ENCODE measurements around the gene NFKBIL1.

The NFKBIL1 gene

GRCh38 chr6:31580807-31581433, 33.5 kb downstream of the NFKBIL1 start:
- H3K27me3 ChIP-seq (ENCODE audit: control insufficient read depth in 2 of 2, insufficient read depth in 2 of 2, low read length in 2 of 2): peaks cover 7 to 14% of the 10 kb centered on the region in 2 donors
- H3K27ac ChIP-seq (ENCODE audit: low read depth in 2 of 2, low read length in 2 of 2): peak overlapping the region; percentile 73 to 79
- H3K36me3 ChIP-seq (ENCODE audit: control insufficient read depth in 2 of 2, insufficient read depth in 2 of 2, low read length in 2 of 2): no peaks in the 10 kb centered on the region
- peak overlapping the region; percentile 78 to 89 for H3K9ac ChIP-seq (ENCODE audit: low read depth in 1 of 2, low read length in 2 of 2)
- H3K4me1 ChIP-seq (ENCODE audit: control insufficient read depth in 2 of 2, insufficient read depth in 2 of 2, low read length in 2 of 2): peaks cover 9 to 13% of the 10 kb centered on the region in 2 donors
- no peaks in the 10 kb centered on the region for H3K9me3 ChIP-seq (ENCODE audit: control insufficient read depth in 2 of 2, low read length in 2 of 2)
- peak overlapping the region; percentile 83 to 93 for H3K4me3 ChIP-seq (ENCODE audit: low read length in 2 of 2)

GRCh38 chr6:31581434-31582229, 34.2 kb downstream of the NFKBIL1 start:
- H3K9ac ChIP-seq (ENCODE audit: low read depth in 1 of 2, low read length in 2 of 2): peak overlapping the region; percentile 78 to 89
- H3K4me1 ChIP-seq (ENCODE audit: control insufficient read depth in 2 of 2, insufficient read depth in 2 of 2, low read length in 2 of 2): peaks cover 9 to 13% of the 10 kb centered on the region in 2 donors
- H3K27ac ChIP-seq (ENCODE audit: low read depth in 2 of 2, low read length in 2 of 2): peak overlapping the region; percentile 73 to 79

GRCh38 chr6:31582230-31582643, 34.8 kb downstream of the NFKBIL1 start, which contains the start of gene LTB:
Gene LTB, minus strand, starts transcription at chr6:31582424. Its CDS starts 7 bp downstream, at chr6:31582417.
- Histone ChIP-seq H3K27me3 (ENCODE audit: control insufficient read depth in 2 of 2, insufficient read depth in 2 of 2, low read length in 2 of 2) (peaks cover 7 to 14% of the 10 kb centered on the region in 2 donors), H3K4me1 (ENCODE audit: control insufficient read depth in 2 of 2, insufficient read depth in 2 of 2, low read length in 2 of 2) (peaks cover 9 to 14% of the 10 kb centered on the region in 2 donors), H3K27ac (ENCODE audit: low read depth in 2 of 2, low read length in 2 of 2) (peak within 1 kb of the TSS; percentile 73 to 79), H3K9ac (ENCODE audit: low read depth in 1 of 2, low read length in 2 of 2) (peak within 1 kb of the TSS; percentile 78 to 89), H3K4me3 (ENCODE audit: low read length in 2 of 2) (peak within 1 kb of the TSS; percentile 83 to 93), H3K9me3 (ENCODE audit: control insufficient read depth in 2 of 2, low read length in 2 of 2) (no peaks in the 10 kb centered on the region), H3K36me3 (ENCODE audit: control insufficient read depth in 2 of 2, insufficient read depth in 2 of 2, low read length in 2 of 2) (no peaks in the 10 kb centered on the region)

More at GRCh38 chr6:31581434-31582229, 34.2 kb downstream of the NFKBIL1 start:
- Histone ChIP-seq H3K27me3 (ENCODE audit: control insufficient read depth in 2 of 2, insufficient read depth in 2 of 2, low read length in 2 of 2) (peaks cover 7 to 14% of the 10 kb centered on the region in 2 donors), H3K36me3 (ENCODE audit: control insufficient read depth in 2 of 2, insufficient read depth in 2 of 2, low read length in 2 of 2) (no peaks in the 10 kb centered on the region), H3K4me3 (ENCODE audit: low read length in 2 of 2) (peak overlapping the region; percentile 83 to 93), H3K9me3 (ENCODE audit: control insufficient read depth in 2 of 2, low read length in 2 of 2) (no peaks in the 10 kb centered on the region)

- H3K36me3 ChIP-seq (ENCODE audit: control insufficient read depth in 2 of 2, insufficient read depth in 2 of 2, low read length in 2 of 2): no peaks in the 10 kb centered on the region
- no peak overlapping the region for H3K9ac ChIP-seq (ENCODE audit: low read depth in 1 of 2, low read length in 2 of 2)
- H3K27ac ChIP-seq (ENCODE audit: low read depth in 2 of 2, low read length in 2 of 2): peak overlapping the region; percentile 6 to 72
- peaks cover 2 to 14% of the 10 kb centered on the region in 2 donors for H3K27me3 ChIP-seq (ENCODE audit: control insufficient read depth in 2 of 2, insufficient read depth in 2 of 2, low read length in 2 of 2)
- no peak overlapping the region for H3K4me3 ChIP-seq (ENCODE audit: low read length in 2 of 2)
- peaks cover 8 to 12% of the 10 kb centered on the region in 2 donors for H3K4me1 ChIP-seq (ENCODE audit: control insufficient read depth in 2 of 2, insufficient read depth in 2 of 2, low read length in 2 of 2)
- no peaks in the 10 kb centered on the region for H3K9me3 ChIP-seq (ENCODE audit: control insufficient read depth in 2 of 2, low read length in 2 of 2)
Observed at GRCh38 chr6:31585491-31585890, 38.1 kb downstream of the NFKBIL1 start.

GRCh38 chr6:31586008-31586407, 38.6 kb downstream of the NFKBIL1 start, which contains the start of gene LST1:
Gene LST1, plus strand, starts transcription at chr6:31586277. Its CDS starts 1,023 bp downstream, at chr6:31587300.
- H3K9me3 ChIP-seq (ENCODE audit: control insufficient read depth in 2 of 2, low read length in 2 of 2): no peaks in the 10 kb centered on the region
- no peak within 1 kb of the TSS for H3K9ac ChIP-seq (ENCODE audit: low read depth in 1 of 2, low read length in 2 of 2)
- H3K27ac ChIP-seq (ENCODE audit: low read depth in 2 of 2, low read length in 2 of 2): peak within 1 kb of the TSS; percentile 21 to 72
- H3K36me3 ChIP-seq (ENCODE audit: control insufficient read depth in 2 of 2, insufficient read depth in 2 of 2, low read length in 2 of 2): no peaks in the 10 kb centered on the region
- peak within 1 kb of the TSS; percentile 13 to 55 for H3K4me3 ChIP-seq (ENCODE audit: low read length in 2 of 2)
- H3K27me3 ChIP-seq (ENCODE audit: control insufficient read depth in 2 of 2, insufficient read depth in 2 of 2, low read length in 2 of 2): peaks cover 2 to 13% of the 10 kb centered on the region in 2 donors
- H3K4me1 ChIP-seq (ENCODE audit: control insufficient read depth in 2 of 2, insufficient read depth in 2 of 2, low read length in 2 of 2): peaks cover 4 to 10% of the 10 kb centered on the region in 2 donors

GRCh38 chr6:31586599-31587281, 39.3 kb downstream of the NFKBIL1 start:
- Histone ChIP-seq H3K4me3 (ENCODE audit: low read length in 2 of 2) (peak overlapping the region; percentile 13 to 55), H3K4me1 (ENCODE audit: control insufficient read depth in 2 of 2, insufficient read depth in 2 of 2, low read length in 2 of 2) (peaks cover 0 to 10% of the 10 kb centered on the region in 2 donors)

GRCh38 chr6:31587791-31588777, 40.7 kb downstream of the NFKBIL1 start:
- H3K27me3 ChIP-seq (ENCODE audit: control insufficient read depth in 2 of 2, insufficient read depth in 2 of 2, low read length in 2 of 2): no peaks in the 10 kb centered on the region
- H3K4me1 ChIP-seq (ENCODE audit: control insufficient read depth in 2 of 2, insufficient read depth in 2 of 2, low read length in 2 of 2): peaks cover 2 to 7% of the 10 kb centered on the region in 2 donors
- H3K36me3 ChIP-seq (ENCODE audit: control insufficient read depth in 2 of 2, insufficient read depth in 2 of 2, low read length in 2 of 2): no peaks in the 10 kb centered on the region
- H3K27ac ChIP-seq (ENCODE audit: low read depth in 2 of 2, low read length in 2 of 2): peak overlapping the region in 1 of 2 donors; percentile 72
- H3K9ac ChIP-seq (ENCODE audit: low read depth in 1 of 2, low read length in 2 of 2): no peak overlapping the region
- H3K9me3 ChIP-seq (ENCODE audit: control insufficient read depth in 2 of 2, low read length in 2 of 2): no peaks in the 10 kb centered on the region
- H3K4me3 ChIP-seq (ENCODE audit: low read length in 2 of 2): peak overlapping the region in 1 of 2 donors; percentile 43

More at GRCh38 chr6:31586599-31587281, 39.3 kb downstream of the NFKBIL1 start:
- Histone ChIP-seq H3K27ac (ENCODE audit: low read depth in 2 of 2, low read length in 2 of 2) (peak overlapping the region; percentile 21 to 72), H3K27me3 (ENCODE audit: control insufficient read depth in 2 of 2, insufficient read depth in 2 of 2, low read length in 2 of 2) (peaks cover 0 to 7% of the 10 kb centered on the region in 2 donors), H3K9me3 (ENCODE audit: control insufficient read depth in 2 of 2, low read length in 2 of 2) (no peaks in the 10 kb centered on the region), H3K9ac (ENCODE audit: low read depth in 1 of 2, low read length in 2 of 2) (no peak overlapping the region), H3K36me3 (ENCODE audit: control insufficient read depth in 2 of 2, insufficient read depth in 2 of 2, low read length in 2 of 2) (no peaks in the 10 kb centered on the region)

GRCh38 chr6:31588871-31589650, 41.7 kb downstream of the NFKBIL1 start:
- Histone ChIP-seq H3K36me3 (ENCODE audit: control insufficient read depth in 2 of 2, insufficient read depth in 2 of 2, low read length in 2 of 2) (no peaks in the 10 kb centered on the region), H3K27me3 (ENCODE audit: control insufficient read depth in 2 of 2, insufficient read depth in 2 of 2, low read length in 2 of 2) (no peaks in the 10 kb centered on the region), H3K4me1 (ENCODE audit: control insufficient read depth in 2 of 2, insufficient read depth in 2 of 2, low read length in 2 of 2) (peaks cover 2 to 7% of the 10 kb centered on the region in 2 donors), H3K4me3 (ENCODE audit: low read length in 2 of 2) (no peak overlapping the region), H3K27ac (ENCODE audit: low read depth in 2 of 2, low read length in 2 of 2) (no peak overlapping the region), H3K9ac (ENCODE audit: low read depth in 1 of 2, low read length in 2 of 2) (no peak overlapping the region), H3K9me3 (ENCODE audit: control insufficient read depth in 2 of 2, low read length in 2 of 2) (no peaks in the 10 kb centered on the region)

Data from mucosa of rectum (tissue), 2 donors.